Myocyte (in vitro differentiated cells): ENCODE results near the gene TM7SF2. TPM values are rescaled to one million over a fixed set of nuclear protein-coding genes. Genes with fewer than 3 reads are reported as not detected.
A peak's percentile ranks its signal among the peaks of the same experiment; 100 is the strongest.
"Not testable (repeated sequence)": the region's sequence is repeated elsewhere in the genome, so short reads cannot be mapped to it uniquely, and the experiment has no call there.

Experiments used
- DNase-seq: peaks from one replicate; pipeline ENCODE4 v3.0.0-alpha.2; 2012; ENCODE audit warnings: low read depth
- total RNA-seq: library from RNA; depleted of rRNA; stranded (reverse); fragments of >200 nt; gene quantifications from 2 replicates; pipeline ENCODE4 v1.2.3, GENCODE V29; 2014

The TM7SF2 gene
- total RNA-seq, 1 donor from 2014 or later: 17.3 TPM

DNA sequence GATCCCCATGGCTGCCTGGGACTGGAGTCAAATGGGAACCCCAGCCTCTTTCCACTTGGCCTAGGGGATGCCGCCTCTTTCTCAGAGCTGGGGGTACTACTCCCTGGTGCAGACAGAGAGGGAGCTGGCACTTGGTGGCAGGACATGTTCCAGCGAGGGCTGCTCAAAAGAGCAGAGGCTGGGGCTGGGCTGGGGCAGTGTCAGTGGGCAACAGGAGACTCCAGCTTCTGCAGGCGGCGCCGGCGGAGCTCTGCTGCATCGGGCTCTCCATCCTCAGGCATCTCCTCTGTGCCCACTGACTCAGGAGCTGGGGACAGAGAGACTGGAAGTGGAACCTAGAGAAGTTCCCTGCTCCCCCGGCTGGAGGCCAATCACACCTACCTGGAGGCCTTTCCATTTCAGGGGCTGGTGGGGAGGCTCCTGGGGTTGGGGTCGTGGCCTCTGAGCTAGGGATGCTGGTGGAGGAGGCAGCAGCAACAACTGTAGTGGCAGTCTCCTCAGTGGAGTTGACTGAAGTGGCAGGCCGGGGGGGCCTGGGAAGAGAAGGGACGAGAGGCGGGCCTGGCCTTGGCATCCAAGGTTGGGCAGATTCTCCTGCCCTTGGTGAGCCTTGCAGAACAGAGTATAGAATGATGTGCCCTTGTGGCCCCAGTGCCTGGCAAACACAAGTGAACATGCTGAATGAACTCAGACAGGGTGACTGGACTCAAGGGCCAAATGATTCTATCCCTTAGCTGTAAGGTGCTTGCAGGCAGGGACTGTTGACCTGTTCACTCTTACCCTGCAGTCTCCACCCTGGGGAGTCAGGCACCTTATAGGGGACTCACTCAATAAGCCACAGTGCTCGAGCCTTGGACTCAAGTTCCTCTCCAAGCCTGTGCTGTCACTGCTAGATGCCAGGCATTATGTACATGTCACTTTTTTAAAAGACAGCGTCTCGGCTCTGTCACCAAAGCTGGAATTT is 16.8 kb downstream of the TM7SF2 start:
- no peak for DNase-seq

DNA sequence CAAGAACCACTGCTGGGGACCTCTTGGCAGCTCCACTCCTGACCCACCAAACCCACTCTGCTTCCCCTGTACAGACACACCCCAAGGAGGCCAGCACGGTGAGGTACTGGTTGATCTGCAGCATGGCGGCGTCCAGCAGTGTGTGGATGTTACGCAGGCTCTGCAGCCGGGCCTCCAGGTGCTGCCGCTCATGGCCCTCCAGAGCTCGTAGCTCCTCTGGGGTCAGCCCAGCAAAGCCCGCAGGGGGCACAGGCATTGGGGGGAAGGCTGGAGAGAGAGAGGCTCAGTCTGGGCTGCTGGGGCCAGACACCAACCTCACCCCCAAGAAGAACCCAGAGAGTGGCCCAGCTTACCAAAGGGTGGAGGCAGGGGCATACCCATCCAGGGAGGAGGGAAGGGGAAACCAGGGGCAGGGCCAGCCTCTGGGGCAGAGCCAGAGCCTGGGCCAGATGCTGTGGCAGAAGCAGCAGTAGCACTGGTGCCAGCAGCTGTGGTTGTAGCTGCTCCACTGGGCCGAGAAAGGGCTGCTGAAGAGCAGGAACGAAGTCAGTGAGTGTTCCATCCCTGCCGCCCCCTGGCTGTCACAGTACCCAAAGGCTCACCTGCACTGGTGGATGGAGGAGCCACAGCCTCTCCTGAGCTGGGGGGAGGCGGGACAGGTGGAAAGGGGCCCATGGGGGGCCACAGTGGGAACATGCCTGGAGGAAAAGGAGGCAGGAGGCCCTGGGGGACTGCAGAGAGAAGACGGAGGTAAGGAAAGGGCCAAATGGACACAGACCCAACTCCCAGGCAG is 18.2 kb downstream of the TM7SF2 start:
- DNase-seq: no peak

DNA sequence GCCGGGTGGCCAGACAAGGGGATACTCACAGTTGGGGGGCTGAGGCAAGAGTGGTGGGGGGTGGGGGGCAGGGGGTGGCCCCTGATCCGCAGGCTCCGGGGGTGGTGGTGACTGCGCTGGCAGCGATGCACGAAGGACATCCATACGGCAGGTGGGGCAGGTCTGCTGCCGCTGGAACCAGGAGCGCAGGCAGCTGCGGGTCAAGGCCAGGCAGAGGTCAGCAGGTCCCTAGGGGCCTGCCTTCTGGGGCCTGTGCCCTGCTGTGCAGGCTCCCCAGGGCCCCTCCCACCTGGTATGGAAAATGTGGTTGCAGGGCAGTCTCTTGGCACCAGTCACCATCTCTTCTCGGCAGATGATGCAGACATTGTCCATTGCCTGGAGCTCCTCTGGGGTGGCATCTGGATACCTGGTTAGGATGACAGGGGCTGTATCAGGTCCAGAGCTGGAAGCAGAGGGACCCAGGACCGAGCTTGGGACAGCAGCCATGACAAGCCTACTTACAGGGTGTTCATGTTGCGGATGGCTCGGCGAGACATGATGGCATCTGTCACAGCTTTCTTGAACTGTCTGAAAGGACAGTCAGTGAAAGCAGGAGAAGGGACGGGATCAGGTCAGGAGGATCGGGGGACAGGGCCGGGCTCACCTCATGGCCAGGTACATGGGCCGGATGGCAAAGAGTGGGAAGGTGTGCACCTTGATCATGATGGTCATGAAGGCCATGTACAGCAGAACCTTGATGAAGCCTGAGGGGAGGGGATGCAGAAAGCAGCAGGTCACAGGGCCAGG is 19.2 kb downstream of the TM7SF2 start:
- no peak for DNase-seq

DNA sequence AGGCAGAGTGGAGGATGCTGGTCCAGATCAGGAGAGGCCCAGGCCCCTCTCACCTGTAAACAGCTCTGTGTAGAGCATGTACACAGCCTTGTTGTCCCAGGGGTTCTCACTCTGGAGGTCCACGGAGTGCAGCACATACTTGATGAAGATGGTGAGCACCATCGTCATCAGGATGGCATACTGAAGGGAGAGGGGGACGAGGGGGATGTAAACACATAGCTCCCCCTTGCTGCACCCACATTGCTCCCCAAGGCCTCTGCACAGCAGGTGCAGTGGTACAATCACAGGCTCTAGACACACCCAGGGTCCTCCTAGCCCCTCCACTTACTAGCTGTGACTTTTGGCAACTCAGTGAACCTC is 19.7 kb downstream of the TM7SF2 start:
- DNase-seq: no peak

DNA sequence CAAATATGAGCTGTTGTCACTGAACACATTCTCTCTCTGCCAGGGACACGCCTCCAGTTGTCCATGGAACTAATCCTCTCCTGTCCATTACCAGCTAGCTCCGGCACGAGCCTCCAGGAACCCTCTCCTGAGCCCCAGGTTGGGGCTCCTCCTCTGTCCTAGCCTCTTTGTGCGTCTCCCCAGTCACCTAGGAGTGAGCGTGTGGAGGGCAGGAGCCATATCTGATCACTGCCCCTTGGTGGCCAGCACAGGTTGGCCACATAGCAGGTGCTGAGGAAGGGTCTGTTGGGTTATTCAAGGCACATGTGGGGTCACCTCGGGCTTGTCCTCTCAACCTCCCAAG is 20.2 kb downstream of the TM7SF2 start:
- DNase-seq: no peak

DNA sequence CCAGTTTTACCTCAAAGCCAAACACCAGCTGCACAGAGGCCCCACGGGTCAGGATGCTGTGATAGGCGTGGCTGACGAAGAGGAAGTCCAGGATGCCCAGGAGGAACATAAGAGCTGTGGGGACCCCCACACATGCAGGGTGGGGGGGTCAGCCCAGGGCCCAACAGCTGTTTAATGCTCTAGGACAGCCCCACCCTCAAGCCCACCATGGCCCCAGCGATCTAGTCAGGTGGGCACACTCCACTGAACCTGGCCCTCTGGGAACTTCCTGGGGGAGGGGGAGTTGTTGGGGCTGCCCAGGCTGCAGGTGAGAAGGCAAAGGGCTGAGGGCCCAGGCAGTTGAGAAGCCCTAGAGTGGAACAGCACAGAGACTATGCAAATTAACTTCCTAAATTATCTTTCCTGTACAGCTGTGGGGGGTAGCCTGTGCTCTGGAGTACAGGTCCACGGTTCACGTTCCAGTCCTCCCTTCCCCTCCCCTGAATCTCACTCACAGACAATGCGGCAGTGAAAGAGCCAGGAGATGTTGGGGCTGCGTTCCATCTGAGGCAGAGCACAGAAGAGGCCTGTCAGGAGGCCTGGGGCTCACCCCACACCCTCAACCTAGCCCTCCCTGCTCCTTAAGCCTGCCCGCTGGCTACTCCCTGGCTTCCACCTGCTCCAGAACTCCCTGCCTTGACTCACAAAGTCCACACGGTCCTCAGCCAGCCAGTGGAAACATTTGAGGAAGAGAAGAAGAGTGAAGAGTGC is 20.7 kb downstream of the TM7SF2 start:
- no peak for DNase-seq

DNA sequence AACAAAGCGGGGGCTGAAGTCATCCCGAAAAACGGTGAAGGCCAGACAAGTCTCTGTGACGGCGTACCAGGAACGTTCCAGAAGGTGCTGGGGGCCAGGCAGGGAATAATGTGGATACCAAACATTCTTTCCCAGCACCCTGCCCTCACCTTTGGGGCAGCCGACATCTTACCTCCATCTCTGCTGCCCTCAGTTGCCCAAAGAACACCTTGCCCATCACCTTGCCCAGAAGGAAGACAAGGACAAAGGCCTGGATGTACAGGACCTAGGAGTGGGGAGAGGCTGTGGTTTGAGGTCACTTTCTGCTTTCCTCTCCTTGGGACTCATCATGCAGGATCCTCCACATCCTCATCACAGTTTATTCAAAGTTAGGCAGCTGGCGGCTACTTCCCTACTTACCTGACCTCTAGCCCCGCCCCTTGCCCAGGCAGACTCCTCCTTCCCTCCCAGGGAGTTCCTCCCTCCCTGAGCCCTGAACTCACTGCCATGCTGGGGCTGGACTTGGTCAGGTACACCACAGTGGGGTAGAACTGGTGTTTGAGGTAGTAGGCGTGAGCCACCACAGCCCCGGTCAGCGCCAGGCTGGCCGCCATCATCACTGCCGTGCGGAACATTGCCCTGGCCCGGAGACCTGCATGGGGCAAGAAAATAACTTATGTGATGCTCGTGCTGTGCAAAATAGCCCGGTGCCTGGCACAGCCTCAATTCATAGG is 21.5 kb downstream of the TM7SF2 start:
- no peak for DNase-seq

DNA sequence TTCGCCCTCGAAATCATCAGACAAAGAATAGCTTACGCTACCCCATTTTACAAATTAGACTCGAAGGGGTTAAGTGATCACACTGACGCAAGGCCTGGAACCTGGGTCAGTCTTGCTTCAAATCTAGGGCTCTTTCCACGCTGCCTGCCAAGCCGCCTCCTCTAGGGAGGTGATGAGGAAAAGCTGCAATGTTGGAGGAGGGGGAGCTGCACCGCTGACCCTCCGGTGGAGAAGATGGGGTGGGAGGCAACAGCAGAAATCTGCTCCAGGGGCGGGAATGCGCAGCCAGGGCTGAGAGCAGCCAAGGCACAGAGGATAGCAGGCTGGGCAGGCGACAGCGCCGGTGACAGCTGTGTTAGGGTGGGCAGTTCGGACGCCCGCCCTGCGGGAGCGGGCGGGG is 22.1 kb downstream of the TM7SF2 start:
- DNase-seq: no peak

DNA sequence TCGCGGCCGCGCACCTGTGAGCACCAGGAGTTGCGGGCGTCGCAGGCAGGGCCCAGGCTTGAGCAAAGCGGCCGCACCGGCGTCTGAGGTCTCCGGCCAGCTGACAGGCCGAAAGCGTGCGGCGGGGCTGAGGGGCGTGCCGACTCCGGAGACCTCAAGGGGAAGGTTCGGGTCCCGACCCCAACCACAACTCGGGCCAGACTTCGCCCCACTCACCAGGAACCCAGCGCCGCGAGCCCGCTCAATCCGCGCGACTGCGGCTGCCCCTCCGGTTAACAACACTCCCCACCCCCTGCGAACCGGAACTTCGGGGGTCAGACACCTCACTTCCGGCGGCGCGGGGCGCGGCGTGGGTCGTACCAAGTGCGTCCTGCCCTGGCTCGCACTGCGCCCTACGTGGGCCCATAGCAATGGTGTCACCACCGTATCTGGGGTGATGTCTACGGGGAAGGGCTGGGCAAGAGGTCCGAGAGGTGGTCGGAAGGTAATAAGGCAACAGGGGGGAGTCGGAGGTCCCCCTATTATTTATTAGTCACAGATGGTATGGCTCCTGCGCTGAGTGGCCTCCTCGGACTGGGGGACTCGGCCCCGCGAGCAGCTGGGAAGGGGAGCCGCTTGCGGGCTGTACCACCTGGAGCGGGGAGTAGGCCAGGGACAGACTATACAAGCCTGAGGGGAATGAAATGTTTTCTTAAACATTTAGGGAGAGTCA is 22.7 kb downstream of the TM7SF2 start, which contains the start of gene SYVN1:
Gene SYVN1, minus strand, starts transcription at position 280 of the 712 bp plus-strand sequence. CDS start 918 bp downstream, outside the sequence.
- peak; percentile 93 for DNase-seq

DNA sequence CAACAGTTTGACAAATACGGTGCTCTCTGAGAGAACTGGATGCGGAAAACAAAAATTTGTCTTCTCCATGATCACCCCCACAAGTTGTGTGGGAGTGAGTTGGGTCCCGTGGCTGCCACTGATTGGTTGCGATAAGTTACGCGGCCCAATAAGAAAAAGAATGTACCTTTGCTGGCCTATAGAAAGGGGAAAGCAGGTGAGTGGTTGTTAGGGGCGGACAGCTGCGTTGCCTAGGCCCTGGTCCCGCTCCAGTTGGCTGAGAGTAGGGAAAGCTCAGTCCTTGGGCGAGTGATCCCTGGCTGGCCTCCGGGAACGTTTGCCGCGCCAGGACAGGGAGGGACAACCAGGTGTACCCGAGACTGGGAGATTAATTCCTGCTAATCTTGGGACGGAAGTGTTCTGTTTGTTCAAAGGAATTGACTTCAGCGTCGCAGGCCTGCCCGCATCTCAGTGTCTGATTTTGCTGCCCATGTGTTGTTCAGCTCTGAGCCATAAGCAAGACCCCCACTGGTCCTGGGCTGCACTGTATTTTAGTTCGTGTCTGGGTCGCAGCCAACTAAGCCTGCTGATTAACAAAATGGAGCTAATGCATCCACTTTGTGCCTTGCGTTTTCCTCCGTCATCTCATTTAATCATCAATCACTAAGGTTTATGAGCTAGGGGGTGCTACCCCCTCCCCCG is 23.4 kb downstream of the TM7SF2 start:
- DNase-seq: peak; percentile 97

DNA sequence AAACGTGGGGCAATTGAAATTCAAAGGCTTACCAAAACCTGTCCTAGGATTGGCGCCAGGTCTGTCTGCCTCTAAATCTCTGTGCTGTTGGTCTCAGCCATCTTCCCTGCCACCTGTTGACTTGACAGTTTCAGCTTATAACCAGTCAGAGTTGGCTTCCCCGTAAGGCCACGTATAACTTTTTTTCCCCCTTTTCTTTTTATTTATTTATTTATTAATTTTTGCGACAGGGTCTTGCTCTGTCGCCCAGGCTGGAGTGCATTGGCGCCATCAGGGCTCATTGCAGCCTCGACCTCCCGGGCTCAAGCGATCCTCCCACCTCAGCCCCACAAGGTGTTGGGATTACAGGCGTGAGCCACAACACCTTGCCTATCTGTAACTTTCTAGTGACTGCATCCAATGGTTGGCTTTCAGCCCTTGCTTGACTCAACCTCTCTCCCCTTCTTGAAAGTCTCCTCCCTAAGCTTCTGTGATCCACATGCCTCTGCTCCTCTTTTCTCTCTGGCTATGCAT is 24.0 kb downstream of the TM7SF2 start:
- DNase-seq: no peak

DNA sequence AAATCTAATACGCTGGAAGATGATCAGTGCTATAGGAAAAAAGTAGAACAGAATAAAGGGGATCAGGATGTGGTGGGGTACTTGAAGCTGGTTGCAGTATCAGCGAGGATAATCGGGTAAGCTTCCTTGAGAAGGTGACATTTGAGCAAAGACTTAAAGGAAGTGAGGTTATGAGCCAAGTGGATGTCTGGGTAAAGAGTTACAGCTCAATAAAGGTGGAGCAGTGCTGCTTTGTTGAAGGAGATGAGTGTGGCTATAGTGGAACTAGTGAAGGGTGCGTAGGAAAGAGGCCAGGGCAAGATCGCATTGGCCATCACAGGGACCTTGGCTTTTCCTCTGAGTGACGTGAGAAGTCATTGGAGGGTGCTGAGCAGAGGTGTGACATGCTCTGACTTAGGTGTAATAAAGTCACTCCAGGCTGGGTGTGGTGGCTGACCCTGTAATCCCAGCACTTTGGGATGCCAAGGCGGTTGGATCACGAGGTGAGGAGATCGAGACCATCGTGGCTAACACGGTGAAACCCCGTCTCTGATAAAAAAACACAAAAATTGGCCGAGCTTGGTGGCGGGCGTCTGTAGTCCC is 24.9 kb downstream of the TM7SF2 start:
- DNase-seq: no peak

DNA sequence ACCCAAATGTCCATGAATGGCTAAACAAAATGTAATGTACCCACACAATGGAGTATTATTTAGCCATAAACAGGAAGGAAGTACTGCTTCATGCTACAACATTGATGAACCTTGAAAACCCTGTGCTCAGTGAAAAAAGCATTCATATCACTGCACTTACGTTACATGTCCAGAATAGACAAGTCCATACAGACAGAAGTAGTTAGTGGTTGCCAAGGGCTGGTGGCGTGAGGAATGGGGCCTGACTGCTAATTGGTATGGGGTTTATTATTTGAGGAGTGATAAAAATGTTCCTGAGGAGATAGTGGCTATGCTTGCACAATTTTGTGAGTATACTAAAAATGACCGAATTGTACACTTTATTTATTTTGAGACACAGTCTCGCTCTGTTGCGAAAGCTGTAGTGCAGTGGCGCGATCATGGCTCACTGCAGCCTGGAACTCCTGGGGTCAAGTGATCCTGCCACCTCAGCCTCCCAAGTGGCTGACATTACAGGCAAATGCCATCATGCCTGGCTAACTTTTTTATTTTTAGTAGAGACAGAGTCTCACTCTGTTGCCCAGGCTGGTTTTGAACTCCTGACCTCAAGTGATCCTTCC is 30.3 kb downstream of the TM7SF2 start:
- no peak for DNase-seq

DNA sequence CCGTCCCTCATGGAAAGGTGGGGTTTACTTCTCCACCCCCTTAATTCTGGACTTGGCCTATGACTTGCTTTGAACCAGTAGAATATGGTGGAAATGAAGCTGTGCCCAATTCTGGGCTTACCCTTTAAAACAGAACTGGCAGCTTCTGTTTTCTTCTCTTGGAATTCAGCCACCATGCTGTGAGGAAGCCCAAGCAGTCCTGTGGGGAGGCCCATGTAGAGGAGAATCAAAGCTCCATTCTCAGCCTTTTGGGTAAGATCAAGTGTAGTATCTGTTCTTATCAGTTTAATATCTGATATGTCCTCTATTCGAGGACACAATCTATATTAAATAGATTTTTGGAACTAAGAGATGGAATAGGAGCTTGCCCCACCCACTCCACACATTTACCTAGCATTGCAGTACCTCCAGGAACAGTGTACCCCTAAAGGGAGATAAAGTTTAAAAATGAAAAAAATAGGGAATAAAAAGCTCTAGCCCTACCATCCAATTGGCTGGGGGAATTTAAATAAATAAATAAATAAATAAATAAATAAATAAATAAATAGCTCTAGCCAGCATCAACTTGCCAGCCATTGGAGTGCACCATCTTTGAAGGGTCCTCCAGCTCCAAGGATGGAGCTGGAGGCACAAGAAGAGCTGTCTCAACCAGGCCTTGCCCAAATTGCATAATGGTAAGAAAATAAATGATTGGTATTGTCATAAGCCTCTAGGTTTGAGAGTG is 35.8 kb downstream of the TM7SF2 start:
- DNase-seq: no peak

DNA sequence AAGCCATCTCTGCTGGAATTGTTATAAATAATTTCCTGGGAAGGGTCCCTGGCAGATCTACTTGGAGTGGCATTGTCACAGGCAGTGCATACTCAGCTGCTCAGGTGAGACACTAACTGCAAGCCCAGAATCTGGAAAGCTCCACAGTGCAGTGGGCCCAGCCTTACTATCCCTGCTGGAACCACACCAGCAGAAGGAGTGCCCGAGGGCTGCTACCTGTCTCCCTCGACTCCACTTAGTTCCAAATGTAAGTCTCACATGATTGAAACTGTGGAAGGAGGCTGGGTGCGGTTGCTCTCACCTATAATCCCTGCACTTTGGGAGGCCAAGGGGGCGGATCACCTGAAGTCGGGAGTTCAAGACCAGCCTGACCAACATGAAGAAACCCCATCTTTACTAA is 37.0 kb downstream of the TM7SF2 start:
- DNase-seq: no peak

DNA sequence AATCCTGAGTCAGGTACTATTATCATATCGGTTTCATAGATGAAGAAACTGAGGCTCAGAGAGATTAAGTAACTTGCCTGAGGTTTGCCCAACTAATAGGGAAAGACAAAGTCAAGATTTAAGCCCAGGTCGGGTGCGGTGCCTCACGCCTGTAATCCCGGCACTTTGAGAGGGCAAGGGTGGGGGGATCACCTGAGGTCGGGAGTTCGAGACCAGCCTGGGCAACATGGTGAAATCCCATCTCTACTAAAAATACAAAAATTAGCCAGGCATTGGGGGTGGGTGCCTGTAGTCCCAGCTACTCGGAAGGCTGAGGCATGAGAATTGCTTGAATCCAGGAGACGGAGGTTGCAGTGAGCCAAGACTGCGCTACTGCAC is 38.4 kb downstream of the TM7SF2 start:
- not testable (repeated sequence) for DNase-seq
